ENCODE data around the gene EARS2.

DNA sequence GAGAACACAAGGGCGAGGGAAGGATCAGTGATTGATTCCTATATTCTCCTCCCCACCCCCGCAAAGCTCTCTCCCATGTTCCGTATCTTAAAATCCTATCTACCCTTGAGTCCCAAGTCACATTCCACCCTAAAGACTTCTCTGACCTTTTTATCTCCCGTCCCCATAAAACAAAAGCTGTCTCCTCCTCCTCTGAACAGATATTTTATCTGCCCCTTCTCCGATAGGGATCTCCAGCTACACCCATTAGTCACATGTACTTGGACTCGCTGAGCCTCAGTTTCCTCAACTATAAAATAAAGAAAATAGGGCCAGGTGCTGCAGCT is 59.6 kb downstream of the EARS2 start:
- TF ChIP-seq, protein P1, sequence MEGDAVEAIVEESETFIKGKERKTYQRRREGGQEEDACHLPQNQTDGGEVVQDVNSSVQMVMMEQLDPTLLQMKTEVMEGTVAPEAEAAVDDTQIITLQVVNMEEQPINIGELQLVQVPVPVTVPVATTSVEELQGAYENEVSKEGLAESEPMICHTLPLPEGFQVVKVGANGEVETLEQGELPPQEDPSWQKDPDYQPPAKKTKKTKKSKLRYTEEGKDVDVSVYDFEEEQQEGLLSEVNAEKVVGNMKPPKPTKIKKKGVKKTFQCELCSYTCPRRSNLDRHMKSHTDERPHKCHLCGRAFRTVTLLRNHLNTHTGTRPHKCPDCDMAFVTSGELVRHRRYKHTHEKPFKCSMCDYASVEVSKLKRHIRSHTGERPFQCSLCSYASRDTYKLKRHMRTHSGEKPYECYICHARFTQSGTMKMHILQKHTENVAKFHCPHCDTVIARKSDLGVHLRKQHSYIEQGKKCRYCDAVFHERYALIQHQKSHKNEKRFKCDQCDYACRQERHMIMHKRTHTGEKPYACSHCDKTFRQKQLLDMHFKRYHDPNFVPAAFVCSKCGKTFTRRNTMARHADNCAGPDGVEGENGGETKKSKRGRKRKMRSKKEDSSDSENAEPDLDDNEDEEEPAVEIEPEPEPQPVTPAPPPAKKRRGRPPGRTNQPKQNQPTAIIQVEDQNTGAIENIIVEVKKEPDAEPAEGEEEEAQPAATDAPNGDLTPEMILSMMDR (IDR thresholded peaks at IDR 0.05; ENCODE audit: insufficient read depth, low read length, poor library complexity, severe bottlenecking): no peak
- TF ChIP-seq EZH2phosphoT487 (conservative IDR thresholded peaks at IDR 0.05; ENCODE audit: low read length): no peak
